Vein endothelial cell (primary cell): ENCODE data around the gene PPP2R5E. TPM values are rescaled to one million over a fixed set of nuclear protein-coding genes. Genes with fewer than 3 reads are reported as not detected.

ENCODE experiments used
- small RNA-seq: library from RNA; depleted of rRNA; stranded (forward); fragments of <200 nt; gene quantifications from one replicate; pipeline ENCODE3, GENCODE V24; 2012
- total RNA-seq: library from RNA; depleted of rRNA; stranded (reverse); fragments of >200 nt; gene quantifications from 2 replicates; pipeline ENCODE4 v1.2.3, GENCODE V29; 2012

The PPP2R5E gene
- 20.6 and 30.1 TPM in 2 replicates for total RNA-seq

GRCh38 chr14:63543000-63543825 lies at the start of gene PPP2R5E:
TSS of gene PPP2R5E (minus strand) at chr14:63543377. CDS start at chr14:63539685, 3,692 bp downstream.

Small RNA genes lying within 50 kb of the gene (small RNA-seq; reads per million reads assigned to genes)
- gene RF00601 = 0.11 reads per million

Other genes with a start within 250 kb of the PPP2R5E start
- gene GPHB5, start 224.4 kb downstream of the PPP2R5E start, total RNA-seq = not detected in 2 replicates
- 8.2 and 12.2 TPM in 2 replicates for gene WDR89, start 98.5 kb upstream of the PPP2R5E start, total RNA-seq
- gene SGPP1, start 184.7 kb upstream of the PPP2R5E start, total RNA-seq = 8.8 and 12.5 TPM in 2 replicates